Stimulated activated CD4-positive, alpha-beta T cell treated with anti-CD3 and anti-CD28 coated beads, Interleukin-4, amount 100 ng/mL, for 4 hours (primary cell): ENCODE measurements around the gene MAP2.

Experiments
- DNase-seq, 2 experiments: peaks; one replicate each; pipeline ENCODE4 v3.0.0-alpha.2; 2020

The MAP2 gene

DNA sequence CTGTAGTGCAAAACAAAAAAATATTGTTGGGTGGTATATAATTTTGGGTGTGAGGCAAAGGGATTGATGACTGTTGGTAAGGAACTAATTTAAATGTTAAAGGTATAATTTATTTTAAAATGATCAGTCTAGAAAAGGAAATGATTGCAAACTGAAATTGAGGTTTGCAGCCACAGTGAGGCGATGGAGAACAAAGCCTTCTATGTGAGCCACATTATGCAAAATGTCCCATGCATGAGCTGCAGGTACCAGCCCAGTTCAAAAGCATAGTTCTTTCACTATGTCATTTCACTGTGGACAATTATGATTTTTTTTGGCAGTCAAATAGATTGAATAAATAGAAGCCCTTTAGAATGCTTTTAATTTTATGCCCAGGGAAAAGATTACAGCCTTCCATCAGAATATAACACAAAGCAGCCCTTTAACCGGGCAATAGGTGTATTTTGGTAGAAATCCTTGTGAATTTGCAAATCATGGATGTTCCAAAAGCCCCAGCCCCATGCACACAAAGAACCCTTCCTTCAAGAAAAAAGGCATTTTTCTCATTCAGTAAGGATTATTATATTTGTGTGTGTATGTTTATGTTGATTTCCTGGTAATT lies 1.7 kb downstream of the MAP2 start:
- DNase-seq = no peak

DNA sequence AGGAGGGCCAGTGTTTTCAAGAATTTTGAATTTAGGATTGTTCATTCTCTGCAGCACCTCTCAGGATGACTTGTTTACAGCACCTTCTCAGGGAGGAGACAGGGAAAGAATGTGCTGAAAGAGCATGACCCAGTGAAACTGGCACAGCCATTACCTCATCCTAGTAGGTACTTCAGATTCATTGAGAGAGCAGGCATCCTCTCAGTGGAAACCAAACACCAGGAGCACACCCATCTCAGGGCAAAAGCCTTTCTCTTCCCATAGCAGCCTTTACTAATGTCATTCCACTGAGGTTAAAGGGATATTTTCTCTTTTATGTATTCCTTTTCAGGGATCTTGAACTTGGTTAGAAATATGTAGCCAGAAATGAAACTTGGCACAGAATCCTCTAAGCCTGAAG lies 2.6 kb downstream of the MAP2 start:
- DNase-seq = no peak

- no peak for DNase-seq
Observed at GRCh38 chr2:209431701-209432100, 7.9 kb downstream of the MAP2 start.

GRCh38 chr2:209441541-209441940 lies 17.7 kb downstream of the MAP2 start:
- DNase-seq = no peak

- DNase-seq = no peak
Observed at GRCh38 chr2:209442939-209443338, 19.1 kb downstream of the MAP2 start.

- DNase-seq = no peak
Observed at GRCh38 chr2:209445485-209445884, 21.6 kb downstream of the MAP2 start.

- no peak for DNase-seq
Observed at GRCh38 chr2:209451209-209451834, 27.5 kb downstream of the MAP2 start.

- DNase-seq = no peak
Observed at GRCh38 chr2:209456489-209456888, 32.6 kb downstream of the MAP2 start.

- no peak for DNase-seq
Observed at GRCh38 chr2:209458008-209458979, 34.4 kb downstream of the MAP2 start.

DNA sequence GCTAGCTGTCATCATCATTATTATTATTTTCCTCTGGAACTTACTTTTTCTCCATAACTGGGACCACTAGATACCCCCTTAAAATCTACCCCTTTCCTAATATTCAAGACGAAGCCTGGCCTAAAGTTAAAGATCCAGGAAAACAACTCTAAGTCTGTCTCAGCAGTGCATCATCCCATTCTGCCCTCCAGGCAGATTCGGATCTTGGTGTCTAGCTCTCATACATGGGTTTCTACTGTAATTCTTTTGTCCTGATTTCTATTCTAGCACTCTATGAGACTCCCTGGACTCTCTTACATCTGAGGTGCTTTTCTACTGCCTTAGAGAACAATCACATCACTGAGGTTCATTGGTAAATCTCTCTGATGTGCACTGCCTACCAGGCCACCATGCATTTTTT lies 35.5 kb downstream of the MAP2 start:
- DNase-seq = no peak

- no peak for DNase-seq
Observed at GRCh38 chr2:209460151-209460761, 36.4 kb downstream of the MAP2 start.

- no peak for DNase-seq
Observed at GRCh38 chr2:209463226-209463625, 39.4 kb downstream of the MAP2 start.

DNA sequence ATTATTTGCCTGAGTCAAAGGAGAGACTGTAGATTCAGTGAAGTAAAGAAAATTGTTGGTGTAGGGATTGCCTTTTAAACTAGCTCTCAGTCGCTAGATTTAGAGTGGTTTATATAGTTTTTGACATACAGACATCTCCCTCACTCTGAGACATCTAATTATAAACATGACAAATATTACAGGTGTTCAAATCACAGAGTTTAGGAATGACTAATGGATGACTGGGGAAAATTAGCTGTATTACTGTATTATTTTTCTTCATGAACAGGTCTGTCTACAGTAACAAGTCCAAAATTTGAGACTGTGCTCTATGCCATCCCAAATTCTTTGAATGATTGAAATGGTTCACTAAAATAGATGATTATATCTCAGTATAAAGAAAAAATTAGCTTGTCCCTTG lies 40.0 kb downstream of the MAP2 start:
- DNase-seq = no peak

DNA sequence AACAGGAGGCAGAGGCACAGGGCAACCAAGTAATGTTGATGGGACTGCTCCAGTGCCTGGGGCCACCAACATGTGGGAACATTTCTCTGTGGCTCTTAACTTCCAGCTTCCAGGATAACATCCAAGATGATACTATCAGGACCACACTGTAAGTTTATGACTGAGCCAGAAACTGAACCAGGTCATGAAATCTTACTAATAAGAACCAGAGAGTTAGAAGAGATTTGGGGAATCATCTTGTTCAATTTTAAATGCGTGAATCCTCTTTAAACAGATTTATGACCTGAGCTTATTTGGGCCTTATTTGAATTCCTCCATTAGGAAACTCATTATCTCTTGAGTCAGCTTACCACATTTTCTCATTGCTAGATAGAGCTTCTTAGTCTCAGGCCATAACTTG lies 45.0 kb downstream of the MAP2 start:
- DNase-seq = no peak

DNA sequence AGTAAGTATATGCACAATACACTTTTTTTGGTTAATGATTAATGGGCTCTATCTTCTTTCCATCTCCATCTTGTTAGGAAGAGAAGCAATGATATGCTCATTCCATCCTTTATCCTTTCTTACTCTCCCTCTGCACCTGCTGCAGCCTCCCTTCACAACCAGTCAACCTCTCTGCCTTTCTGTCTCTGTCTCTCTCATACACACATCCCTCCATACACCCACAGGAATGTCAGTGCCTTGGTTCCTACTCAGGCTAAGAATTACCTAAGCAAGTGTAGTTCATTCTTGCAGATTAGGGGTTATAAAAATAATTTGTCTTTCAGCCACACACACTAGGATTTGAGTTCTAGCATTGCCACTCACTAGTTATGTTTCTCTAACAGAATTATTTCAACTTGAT lies 45.6 kb downstream of the MAP2 start:
- no peak for DNase-seq

- DNase-seq = no peak
Observed at GRCh38 chr2:209470466-209470865, 46.6 kb downstream of the MAP2 start.

DNA sequence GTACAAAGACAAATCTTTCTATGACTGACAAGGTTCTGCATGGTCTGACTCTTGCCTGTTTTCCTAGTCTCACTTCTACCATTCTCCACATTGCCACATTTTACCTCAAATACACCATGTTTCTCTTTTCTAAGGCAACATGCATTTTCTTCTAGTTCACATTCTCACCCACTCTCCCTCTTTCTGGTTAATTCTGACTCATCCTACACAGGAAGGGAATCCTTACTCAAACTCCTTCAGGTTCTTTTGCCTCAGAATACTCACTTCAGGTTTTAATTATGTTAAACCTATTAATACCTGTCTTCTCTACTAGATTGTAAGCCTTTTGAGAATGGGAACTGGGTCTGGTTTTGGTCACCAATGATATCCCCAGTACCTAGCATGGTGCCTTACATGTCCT lies 47.2 kb downstream of the MAP2 start:
- no peak for DNase-seq

- no peak for DNase-seq
Observed at GRCh38 chr2:209472112-209472832, 48.4 kb downstream of the MAP2 start.

DNA sequence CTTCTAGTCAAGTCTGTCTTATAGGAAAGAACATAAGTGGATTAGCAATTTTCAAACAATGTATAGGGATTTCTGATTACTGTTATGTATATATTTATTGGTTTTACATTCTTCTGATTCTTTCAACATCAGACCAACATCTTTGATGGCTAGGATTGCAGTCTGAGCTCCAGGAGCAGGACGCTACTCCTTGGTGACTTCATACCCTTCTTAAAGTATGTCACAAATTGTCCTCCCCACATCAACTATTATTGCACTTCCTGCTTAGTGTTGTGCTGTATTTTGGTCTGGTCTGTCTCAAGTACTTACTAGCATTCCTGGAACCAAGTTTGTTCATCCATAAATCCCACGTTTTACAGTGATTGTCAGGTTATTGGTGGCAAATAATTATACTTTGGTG lies 49.0 kb downstream of the MAP2 start:
- no peak for DNase-seq

DNA sequence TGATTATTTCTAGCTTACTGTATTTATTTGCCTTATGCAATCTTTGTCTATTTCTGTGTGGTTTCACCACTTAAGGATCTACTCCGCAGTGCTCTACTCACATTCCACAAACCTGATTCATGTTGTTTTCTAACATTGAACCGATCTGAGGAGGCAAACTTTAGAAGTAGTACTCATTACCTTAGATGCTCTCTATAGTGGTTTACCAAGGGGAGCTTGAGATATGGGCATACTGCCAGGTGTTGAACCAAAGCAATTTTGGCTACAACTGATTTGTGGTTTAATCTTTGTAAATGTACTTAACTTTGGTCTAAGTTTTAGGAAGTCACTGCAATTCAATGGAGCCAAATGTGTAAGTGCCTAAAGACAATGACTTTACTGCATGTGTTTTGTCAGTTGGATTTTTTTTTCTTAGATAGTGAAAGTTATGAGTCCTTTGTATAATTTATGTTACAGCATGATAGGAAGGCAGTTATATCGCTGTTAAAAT lies 50.1 kb downstream of the MAP2 start:
- DNase-seq = no peak

DNA sequence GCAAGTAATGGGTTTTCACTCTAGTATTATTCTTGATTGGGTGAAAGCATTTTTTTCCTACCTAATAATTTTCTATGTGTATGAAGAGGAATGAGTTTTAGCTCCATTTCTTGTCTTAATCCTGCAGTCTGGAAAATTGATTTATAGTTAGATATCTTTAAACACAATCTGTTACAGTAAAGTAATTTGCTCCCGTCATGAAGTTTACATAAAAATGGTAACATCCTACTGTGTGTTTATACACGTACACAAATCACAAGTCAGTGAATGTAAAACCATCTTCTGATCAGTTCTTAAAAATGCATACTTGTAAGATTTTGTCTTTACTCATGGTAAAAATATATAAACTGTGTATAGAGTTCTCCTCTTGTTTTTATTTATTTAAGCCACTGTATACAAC lies 51.1 kb downstream of the MAP2 start:
- no peak for DNase-seq

DNA sequence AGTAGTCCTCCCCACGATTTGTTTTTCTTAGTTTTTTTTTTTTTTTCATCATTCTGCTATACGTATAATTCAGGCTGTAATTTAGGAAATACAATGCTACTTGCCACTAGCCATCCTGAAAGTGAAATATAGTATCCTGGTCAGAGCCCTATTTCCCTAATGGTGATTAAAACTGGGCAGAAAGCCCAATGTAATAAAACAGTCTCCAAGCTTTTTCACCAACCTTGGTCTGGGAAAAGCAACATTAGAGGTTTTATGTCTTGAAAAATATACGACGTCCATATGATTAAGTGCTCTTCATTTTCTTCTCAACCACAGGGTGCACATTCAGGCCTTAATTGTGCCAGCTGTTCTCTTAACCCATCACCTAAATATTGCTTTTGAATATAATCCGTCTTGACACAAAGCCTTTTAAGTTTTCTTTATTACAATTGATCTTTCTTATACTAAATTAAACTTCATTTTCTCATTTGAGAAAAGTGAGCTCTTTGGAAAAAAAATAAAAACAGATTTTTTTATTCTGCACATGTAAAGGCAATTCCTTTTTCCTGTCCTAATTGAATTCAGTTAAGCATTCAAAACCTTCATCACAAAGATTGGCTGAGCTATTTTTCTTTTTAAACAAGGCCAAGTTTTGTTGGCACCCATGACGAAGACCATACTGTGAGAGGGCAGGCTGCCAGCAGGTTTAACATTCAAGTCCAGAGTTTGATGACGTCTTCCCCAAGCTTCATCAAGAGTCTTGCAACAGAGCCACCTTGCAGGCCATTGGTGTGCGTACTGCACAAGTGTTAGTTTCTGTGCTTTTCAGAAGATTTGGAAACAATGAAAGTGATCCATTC lies 52.7 kb downstream of the MAP2 start:
- DNase-seq = no peak
